ENCODE measurements around the gene RPS6KA5.

The RPS6KA5 gene

GRCh38 chr14:90815822-90816662, 244.4 kb downstream of the RPS6KA5 start, which contains the start of gene TTC7B:
Gene TTC7B (minus strand): TSS chr14:90816430. CDS start chr14:90816295, 135 bp downstream.
- Histone ChIP-seq H3K27ac (ENCODE audit: low read depth, low read length) (no peak within 1 kb of the TSS), H3K9me2 (replicated peaks; ENCODE audit: control insufficient read depth, low read length) (no peaks in the 10 kb centered on the region), H3K9me3 (ENCODE audit: control insufficient read depth, insufficient read depth, low read length) (no peaks in the 10 kb centered on the region), H3K4me3 (ENCODE audit: low read length) (no peak within 1 kb of the TSS), H4K20me1 (ENCODE audit: control insufficient read depth, insufficient read depth, low read depth, low read length) (no peaks in the 10 kb centered on the region), H3K27me3 (ENCODE audit: control insufficient read depth, low read length) (peaks cover 15% of the 10 kb centered on the region), H3F3A (ENCODE audit: control insufficient read depth, insufficient read depth) (no peaks in the 10 kb centered on the region), H3K4me1 (ENCODE audit: control insufficient read depth, low read length) (no peaks in the 10 kb centered on the region), H3K79me2 (ENCODE audit: control insufficient read depth, low read length) (no peaks in the 10 kb centered on the region), H3K36me3 (ENCODE audit: control insufficient read depth, low read length) (no peaks in the 10 kb centered on the region), H3K4me2 (ENCODE audit: low read length) (no peak within 1 kb of the TSS)
- no peak for TF ChIP-seq EZH2phosphoT487 (IDR thresholded peaks at IDR 0.05; ENCODE audit: borderline replicate concordance, low read length)
- no peak for TF ChIP-seq CTCF (IDR thresholded peaks at IDR 0.05; ENCODE audit: low read depth, low read length, poor library complexity, severe bottlenecking)

GRCh38 chr14:90815572-90815821, 244.9 kb downstream of the RPS6KA5 start:
- no peaks in the 10 kb centered on the region for H3K79me2 ChIP-seq (ENCODE audit: control insufficient read depth, low read length)
- H3K9me2 ChIP-seq (replicated peaks; ENCODE audit: control insufficient read depth, low read length), result no peaks in the 10 kb centered on the region
- no peaks in the 10 kb centered on the region for H4K20me1 ChIP-seq (ENCODE audit: control insufficient read depth, insufficient read depth, low read depth, low read length)
- no peaks in the 10 kb centered on the region for H3F3A ChIP-seq (ENCODE audit: control insufficient read depth, insufficient read depth)
- H3K4me1 ChIP-seq (ENCODE audit: control insufficient read depth, low read length), result no peaks in the 10 kb centered on the region
- no peaks in the 10 kb centered on the region for H3K36me3 ChIP-seq (ENCODE audit: control insufficient read depth, low read length)
- no peak overlapping the region for H3K4me2 ChIP-seq (ENCODE audit: low read length)
- TF ChIP-seq EZH2phosphoT487 (IDR thresholded peaks at IDR 0.05; ENCODE audit: borderline replicate concordance, low read length) (no peak), CTCF (IDR thresholded peaks at IDR 0.05; ENCODE audit: low read depth, low read length, poor library complexity, severe bottlenecking) (no peak)
- peaks cover 15% of the 10 kb centered on the region for H3K27me3 ChIP-seq (ENCODE audit: control insufficient read depth, low read length)
- H3K9me3 ChIP-seq (ENCODE audit: control insufficient read depth, insufficient read depth, low read length), result no peaks in the 10 kb centered on the region
- H3K4me3 ChIP-seq (ENCODE audit: low read length), result no peak overlapping the region
- H3K27ac ChIP-seq (ENCODE audit: low read depth, low read length), result no peak overlapping the region

GRCh38 chr14:90814806-90815571, 245.5 kb downstream of the RPS6KA5 start:
- Histone ChIP-seq H3F3A (ENCODE audit: control insufficient read depth, insufficient read depth) (no peaks in the 10 kb centered on the region), H3K9me3 (ENCODE audit: control insufficient read depth, insufficient read depth, low read length) (no peaks in the 10 kb centered on the region), H3K36me3 (ENCODE audit: control insufficient read depth, low read length) (no peaks in the 10 kb centered on the region), H3K27me3 (ENCODE audit: control insufficient read depth, low read length) (peaks cover 15% of the 10 kb centered on the region), H3K27ac (ENCODE audit: low read depth, low read length) (no peak overlapping the region), H3K4me2 (ENCODE audit: low read length) (no peak overlapping the region), H3K4me3 (ENCODE audit: low read length) (no peak overlapping the region), H3K79me2 (ENCODE audit: control insufficient read depth, low read length) (no peaks in the 10 kb centered on the region), H3K9me2 (replicated peaks; ENCODE audit: control insufficient read depth, low read length) (no peaks in the 10 kb centered on the region), H4K20me1 (ENCODE audit: control insufficient read depth, insufficient read depth, low read depth, low read length) (no peaks in the 10 kb centered on the region), H3K4me1 (ENCODE audit: control insufficient read depth, low read length) (no peaks in the 10 kb centered on the region)
- TF ChIP-seq CTCF (IDR thresholded peaks at IDR 0.05; ENCODE audit: low read depth, low read length, poor library complexity, severe bottlenecking), result no peak
- TF ChIP-seq EZH2phosphoT487 (IDR thresholded peaks at IDR 0.05; ENCODE audit: borderline replicate concordance, low read length), result no peak

All from DOHH2 (cell line).